SK-N-SH treated with all-trans-retinoic acid at 6 μM for 48 hours (cell line): ENCODE results near the gene TLE6.

Source experiments
- ATAC-seq: fragments of 200-7000 bp; cut with Tn5 transposase; 3 replicates; pipeline ENCODE4 v1.9.1; 2020; ENCODE audit warnings: mild to moderate bottlenecking, moderate library complexity
- BACH2 ChIP-seq: fragments of 250-450 bp; sonication (Bioruptor Pico); IDR thresholded peaks from 2 replicates; pipeline ENCODE4 v1.9.0; 2021; ENCODE audit warnings: mild to moderate bottlenecking, borderline replicate concordance
- CSDC2 ChIP-seq: fragments of 250-450 bp; sonication (Bioruptor Pico); IDR thresholded peaks from 2 replicates; pipeline ENCODE4 v1.5.0; 2020; ENCODE audit warnings: mild to moderate bottlenecking, moderate library complexity
- ESRRG ChIP-seq: fragments of 250-450 bp; sonication (Bioruptor Pico); IDR thresholded peaks from 2 replicates; pipeline ENCODE4 v1.6.1; 2021; ENCODE audit warnings: mild to moderate bottlenecking
- GLIS3 ChIP-seq: fragments of 250-450 bp; sonication (Bioruptor Pico); IDR thresholded peaks from 2 replicates; pipeline ENCODE4 v1.5.0; 2020; ENCODE audit warnings: mild to moderate bottlenecking, moderate library complexity
- ISL1 ChIP-seq: fragments of 250-450 bp; sonication (Bioruptor Pico); IDR thresholded peaks from 2 replicates; pipeline ENCODE4 v2.1.2; 2022; ENCODE audit warnings: mild to moderate bottlenecking, moderate library complexity
- OSR1 ChIP-seq: fragments of 250-450 bp; sonication (Bioruptor Pico); IDR thresholded peaks from 2 replicates; pipeline ENCODE4 v1.8.0; 2022; ENCODE audit warnings: moderate library complexity, mild to moderate bottlenecking, inconsistent platforms
- PPARA ChIP-seq: fragments of 250-450 bp; sonication (Bioruptor Pico); IDR thresholded peaks from 2 replicates; pipeline ENCODE4 v1.5.0; 2020; ENCODE audit warnings: mild to moderate bottlenecking, borderline replicate concordance
- RARB ChIP-seq: fragments of 250-450 bp; sonication (Bioruptor Pico); IDR thresholded peaks from 2 replicates; pipeline ENCODE4 v1.8.0; 2021; ENCODE audit warnings: mild to moderate bottlenecking, moderate library complexity
- SNAI2 ChIP-seq: fragments of 250-450 bp; sonication (Bioruptor Pico); IDR thresholded peaks from 2 replicates; pipeline ENCODE4 v1.5.0; 2020; ENCODE audit warnings: mild to moderate bottlenecking, moderate library complexity
- TCF4 ChIP-seq: fragments of 250-450 bp; sonication (Bioruptor Pico); IDR thresholded peaks from 2 replicates; pipeline ENCODE4 v1.8.0; 2021; ENCODE audit warnings: mild to moderate bottlenecking, moderate library complexity, borderline replicate concordance
- TOX ChIP-seq: fragments of 250-450 bp; sonication (Bioruptor Pico); IDR thresholded peaks from 2 replicates; pipeline ENCODE4 v1.8.0; 2021; ENCODE audit warnings: mild to moderate bottlenecking, moderate library complexity, borderline replicate concordance
- ZC3H10 ChIP-seq: fragments of 250-450 bp; sonication (Bioruptor Pico); IDR thresholded peaks from 2 replicates; pipeline ENCODE4 v1.5.1; 2021; ENCODE audit warnings: mild to moderate bottlenecking, moderate library complexity
- ZFP3 ChIP-seq: fragments of 250-450 bp; sonication (Bioruptor Pico); IDR thresholded peaks from 2 replicates; pipeline ENCODE4 v1.5.0; 2020; ENCODE audit warnings: mild to moderate bottlenecking, moderate library complexity
- ZFP30 ChIP-seq: fragments of 450-650 bp; formaldehyde crosslinking; IDR thresholded peaks from 2 replicates; pipeline ENCODE4 v1.5.0; 2022; ENCODE audit warnings: mild to moderate bottlenecking, moderate library complexity
- ZNF565 ChIP-seq: fragments of 450-650 bp; formaldehyde crosslinking; conservative IDR thresholded peaks from 2 replicates; pipeline ENCODE4 v1.5.0; 2020; ENCODE audit warnings: low read depth, mild to moderate bottlenecking, moderate library complexity
- ZNF8 ChIP-seq: fragments of 450-650 bp; formaldehyde crosslinking; IDR thresholded peaks from 2 replicates; pipeline ENCODE4 v1.5.0; 2020; ENCODE audit warnings: mild to moderate bottlenecking, moderate library complexity
- TF ChIP-seq, protein P1 (sequence below): fragments of 250-450 bp; sonication (Bioruptor Pico); IDR thresholded peaks from 2 replicates; pipeline ENCODE4 v1.8.0; 2020; ENCODE audit warnings: mild to moderate bottlenecking, moderate library complexity, borderline replicate concordance
- TF ChIP-seq, protein P2 (sequence below): fragments of 250-450 bp; sonication (Bioruptor Pico); IDR thresholded peaks from 2 replicates; pipeline ENCODE4 v1.8.0; 2021; ENCODE audit warnings: low read depth, mild to moderate bottlenecking, moderate library complexity, borderline replicate concordance
- TF ChIP-seq, protein P3 (sequence below): fragments of 250-450 bp; sonication (Bioruptor Pico); IDR thresholded peaks from 2 replicates; pipeline ENCODE4 v1.5.1; 2020; ENCODE audit warnings: low read depth, mild to moderate bottlenecking, moderate library complexity
- TF ChIP-seq, protein P4 (sequence below): fragments of 250-450 bp; sonication (Bioruptor Pico); IDR thresholded peaks from 2 replicates; pipeline ENCODE4 v1.5.1; 2021; ENCODE audit warnings: mild to moderate bottlenecking, moderate library complexity

Gene TLE6

DNA sequence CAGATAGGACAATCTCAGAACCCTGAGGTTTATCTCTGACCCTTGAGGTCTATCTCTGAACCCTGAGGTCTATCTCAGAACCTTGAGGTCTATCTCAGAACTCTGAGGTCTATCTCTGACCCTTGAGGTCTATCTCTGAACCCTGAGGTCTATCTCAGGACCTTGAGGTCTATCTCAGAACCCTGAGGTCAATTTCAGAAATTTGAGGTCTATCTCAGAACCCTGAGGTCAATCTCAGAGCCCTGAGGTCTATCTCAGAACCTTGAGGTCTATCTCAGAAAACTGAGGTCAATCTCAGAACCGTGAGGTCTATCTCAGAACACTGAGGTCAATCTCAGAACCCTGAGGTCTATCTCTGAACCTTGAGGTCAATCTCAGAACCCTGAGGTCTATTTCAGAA is 49.4 kb downstream of the TLE6 start:
- ATAC-seq: no peak
- TF ChIP-seq, protein P1, sequence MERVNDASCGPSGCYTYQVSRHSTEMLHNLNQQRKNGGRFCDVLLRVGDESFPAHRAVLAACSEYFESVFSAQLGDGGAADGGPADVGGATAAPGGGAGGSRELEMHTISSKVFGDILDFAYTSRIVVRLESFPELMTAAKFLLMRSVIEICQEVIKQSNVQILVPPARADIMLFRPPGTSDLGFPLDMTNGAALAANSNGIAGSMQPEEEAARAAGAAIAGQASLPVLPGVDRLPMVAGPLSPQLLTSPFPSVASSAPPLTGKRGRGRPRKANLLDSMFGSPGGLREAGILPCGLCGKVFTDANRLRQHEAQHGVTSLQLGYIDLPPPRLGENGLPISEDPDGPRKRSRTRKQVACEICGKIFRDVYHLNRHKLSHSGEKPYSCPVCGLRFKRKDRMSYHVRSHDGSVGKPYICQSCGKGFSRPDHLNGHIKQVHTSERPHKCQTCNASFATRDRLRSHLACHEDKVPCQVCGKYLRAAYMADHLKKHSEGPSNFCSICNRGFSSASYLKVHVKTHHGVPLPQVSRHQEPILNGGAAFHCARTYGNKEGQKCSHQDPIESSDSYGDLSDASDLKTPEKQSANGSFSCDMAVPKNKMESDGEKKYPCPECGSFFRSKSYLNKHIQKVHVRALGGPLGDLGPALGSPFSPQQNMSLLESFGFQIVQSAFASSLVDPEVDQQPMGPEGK (CRISPR knock-in tag): no peak
- no peak for TF ChIP-seq ESRRG (CRISPR knock-in tag)
- TF ChIP-seq, protein P2, sequence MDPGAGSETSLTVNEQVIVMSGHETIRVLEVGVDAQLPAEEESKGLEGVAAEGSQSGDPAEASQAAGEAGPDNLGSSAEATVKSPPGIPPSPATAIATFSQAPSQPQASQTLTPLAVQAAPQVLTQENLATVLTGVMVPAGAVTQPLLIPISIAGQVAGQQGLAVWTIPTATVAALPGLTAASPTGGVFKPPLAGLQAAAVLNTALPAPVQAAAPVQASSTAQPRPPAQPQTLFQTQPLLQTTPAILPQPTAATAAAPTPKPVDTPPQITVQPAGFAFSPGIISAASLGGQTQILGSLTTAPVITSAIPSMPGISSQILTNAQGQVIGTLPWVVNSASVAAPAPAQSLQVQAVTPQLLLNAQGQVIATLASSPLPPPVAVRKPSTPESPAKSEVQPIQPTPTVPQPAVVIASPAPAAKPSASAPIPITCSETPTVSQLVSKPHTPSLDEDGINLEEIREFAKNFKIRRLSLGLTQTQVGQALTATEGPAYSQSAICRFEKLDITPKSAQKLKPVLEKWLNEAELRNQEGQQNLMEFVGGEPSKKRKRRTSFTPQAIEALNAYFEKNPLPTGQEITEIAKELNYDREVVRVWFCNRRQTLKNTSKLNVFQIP (CRISPR knock-in tag): no peak

DNA sequence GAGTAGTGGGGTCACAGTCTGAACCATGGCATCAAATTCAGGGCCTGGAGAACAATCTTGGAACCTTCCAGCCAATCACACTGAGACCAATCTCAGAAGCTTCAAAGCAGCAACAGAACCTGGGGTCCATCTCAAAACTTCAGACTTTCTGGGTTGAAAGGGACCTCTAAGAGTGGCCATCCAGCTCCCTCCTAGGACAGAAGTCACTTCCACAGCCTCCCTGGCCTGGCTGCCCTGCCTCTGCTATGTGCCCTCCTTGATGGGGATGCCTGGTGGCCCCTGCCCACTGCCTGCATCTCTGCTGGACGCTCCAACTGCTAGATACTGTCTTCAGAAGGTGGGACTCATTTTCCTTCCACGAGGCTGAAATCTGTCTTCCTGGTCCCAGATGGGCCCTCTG is 49.9 kb downstream of the TLE6 start:
- no peak for ATAC-seq
- TF ChIP-seq ZFP30 (no peak), CSDC2 (CRISPR knock-in tag) (no peak), ESRRG (CRISPR knock-in tag) (no peak), ZNF8 (CRISPR knock-in tag) (no peak), ZFP3 (CRISPR knock-in tag) (no peak), TCF4 (CRISPR knock-in tag) (no peak), PPARA (CRISPR knock-in tag) (no peak), ZNF565 (CRISPR knock-in tag) (no peak), BACH2 (CRISPR knock-in tag) (no peak), TOX (no peak), ISL1 (CRISPR knock-in tag) (no peak), OSR1 (no peak), ZC3H10 (CRISPR knock-in tag) (no peak), RARB (CRISPR knock-in tag) (no peak)
- TF ChIP-seq, protein P1 (CRISPR knock-in tag): no peak
- TF ChIP-seq, protein P2 (CRISPR knock-in tag): no peak
- TF ChIP-seq, protein P3, sequence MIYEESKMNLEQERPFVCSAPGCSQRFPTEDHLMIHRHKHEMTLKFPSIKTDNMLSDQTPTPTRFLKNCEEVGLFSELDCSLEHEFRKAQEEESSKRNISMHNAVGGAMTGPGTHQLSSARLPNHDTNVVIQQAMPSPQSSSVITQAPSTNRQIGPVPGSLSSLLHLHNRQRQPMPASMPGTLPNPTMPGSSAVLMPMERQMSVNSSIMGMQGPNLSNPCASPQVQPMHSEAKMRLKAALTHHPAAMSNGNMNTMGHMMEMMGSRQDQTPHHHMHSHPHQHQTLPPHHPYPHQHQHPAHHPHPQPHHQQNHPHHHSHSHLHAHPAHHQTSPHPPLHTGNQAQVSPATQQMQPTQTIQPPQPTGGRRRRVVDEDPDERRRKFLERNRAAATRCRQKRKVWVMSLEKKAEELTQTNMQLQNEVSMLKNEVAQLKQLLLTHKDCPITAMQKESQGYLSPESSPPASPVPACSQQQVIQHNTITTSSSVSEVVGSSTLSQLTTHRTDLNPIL (CRISPR knock-in tag): no peak

DNA sequence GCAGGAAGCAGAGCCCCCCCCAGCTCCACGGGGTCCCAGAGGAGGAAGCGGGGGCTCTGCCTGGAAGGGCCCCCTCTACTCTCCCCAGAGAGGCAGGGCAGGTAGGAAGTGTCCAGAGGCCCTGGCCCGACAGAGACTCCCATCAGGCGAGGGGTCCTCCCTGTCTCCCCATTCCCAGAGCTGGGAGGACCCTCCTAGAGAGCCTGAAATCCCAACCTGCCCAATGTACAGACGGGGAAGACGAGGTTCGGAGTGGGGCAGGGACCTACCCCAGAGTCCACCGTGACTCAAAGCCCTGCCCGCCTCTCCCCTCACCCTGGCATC is 50.6 kb downstream of the TLE6 start:
- no peak; the same call in 2 of the 3 replicates for ATAC-seq
- TF ChIP-seq, protein P3 (CRISPR knock-in tag): no peak
- TF ChIP-seq BACH2 (CRISPR knock-in tag) (no peak), GLIS3 (CRISPR knock-in tag) (no peak), RARB (CRISPR knock-in tag) (no peak), ZFP3 (CRISPR knock-in tag) (no peak), OSR1 (no peak), ZFP30 (no peak), SNAI2 (CRISPR knock-in tag) (no peak)
- TF ChIP-seq, protein P2 (CRISPR knock-in tag): no peak
- TF ChIP-seq, protein P4, sequence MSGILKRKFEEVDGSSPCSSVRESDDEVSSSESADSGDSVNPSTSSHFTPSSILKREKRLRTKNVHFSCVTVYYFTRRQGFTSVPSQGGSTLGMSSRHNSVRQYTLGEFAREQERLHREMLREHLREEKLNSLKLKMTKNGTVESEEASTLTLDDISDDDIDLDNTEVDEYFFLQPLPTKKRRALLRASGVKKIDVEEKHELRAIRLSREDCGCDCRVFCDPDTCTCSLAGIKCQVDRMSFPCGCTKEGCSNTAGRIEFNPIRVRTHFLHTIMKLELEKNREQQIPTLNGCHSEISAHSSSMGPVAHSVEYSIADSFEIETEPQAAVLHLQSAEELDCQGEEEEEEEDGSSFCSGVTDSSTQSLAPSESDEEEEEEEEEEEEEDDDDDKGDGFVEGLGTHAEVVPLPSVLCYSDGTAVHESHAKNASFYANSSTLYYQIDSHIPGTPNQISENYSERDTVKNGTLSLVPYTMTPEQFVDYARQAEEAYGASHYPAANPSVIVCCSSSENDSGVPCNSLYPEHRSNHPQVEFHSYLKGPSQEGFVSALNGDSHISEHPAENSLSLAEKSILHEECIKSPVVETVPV (CRISPR knock-in tag): no peak
